ENCODE results near the gene RAVER1. TPM values are rescaled to one million over a fixed set of nuclear protein-coding genes. Genes with fewer than 3 reads are reported as not detected.

The RAVER1 gene
- total RNA-seq, 3 donors from 2014 or later (not counting 1 experiment from before 2014, with no cell fraction given), result 42.5 to 64.3 (median 55.9) TPM

DNA sequence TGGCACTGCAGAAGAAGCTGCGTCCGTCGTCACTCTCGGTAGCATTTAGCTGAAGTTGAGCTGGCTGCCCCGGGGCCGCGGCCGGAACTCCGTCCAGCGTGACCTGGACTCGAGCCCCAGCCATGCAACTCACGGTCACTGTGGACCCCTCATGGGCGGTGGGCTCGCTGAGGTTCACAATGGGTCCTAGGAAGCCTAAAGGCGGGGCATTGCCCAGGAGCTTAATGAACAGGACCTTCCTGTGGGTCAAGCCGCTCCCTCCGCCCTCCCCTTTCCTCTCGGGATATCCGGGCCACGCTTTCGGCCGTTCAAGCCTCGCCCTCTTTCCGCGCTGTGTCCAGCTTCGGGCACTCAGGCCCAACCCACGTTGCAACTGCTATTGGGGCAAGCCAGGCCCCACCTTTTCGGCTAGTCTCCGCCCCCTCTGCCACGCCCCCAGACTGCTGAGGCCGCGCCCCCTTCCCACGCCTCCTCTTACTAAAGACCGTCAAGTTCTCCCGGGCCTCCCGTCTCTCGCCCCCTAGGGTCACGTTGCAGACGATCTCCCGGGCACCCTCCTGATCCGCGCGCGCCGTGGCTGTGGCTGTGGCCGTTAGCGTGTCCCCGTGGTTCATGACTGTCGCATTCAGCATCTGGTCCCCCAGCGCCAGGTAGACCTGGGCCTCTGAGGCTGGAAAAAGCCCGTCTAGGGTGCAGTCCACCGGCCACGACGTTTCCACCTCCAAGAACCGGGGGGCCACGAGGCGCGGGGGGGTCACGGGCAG, 1.4 kb upstream of the RAVER1 start:
- H3K9me3 ChIP-seq (ENCODE audit: control insufficient read depth, insufficient read depth, low read length), result no peaks in the 10 kb centered on the region
- TF ChIP-seq, protein P1, sequence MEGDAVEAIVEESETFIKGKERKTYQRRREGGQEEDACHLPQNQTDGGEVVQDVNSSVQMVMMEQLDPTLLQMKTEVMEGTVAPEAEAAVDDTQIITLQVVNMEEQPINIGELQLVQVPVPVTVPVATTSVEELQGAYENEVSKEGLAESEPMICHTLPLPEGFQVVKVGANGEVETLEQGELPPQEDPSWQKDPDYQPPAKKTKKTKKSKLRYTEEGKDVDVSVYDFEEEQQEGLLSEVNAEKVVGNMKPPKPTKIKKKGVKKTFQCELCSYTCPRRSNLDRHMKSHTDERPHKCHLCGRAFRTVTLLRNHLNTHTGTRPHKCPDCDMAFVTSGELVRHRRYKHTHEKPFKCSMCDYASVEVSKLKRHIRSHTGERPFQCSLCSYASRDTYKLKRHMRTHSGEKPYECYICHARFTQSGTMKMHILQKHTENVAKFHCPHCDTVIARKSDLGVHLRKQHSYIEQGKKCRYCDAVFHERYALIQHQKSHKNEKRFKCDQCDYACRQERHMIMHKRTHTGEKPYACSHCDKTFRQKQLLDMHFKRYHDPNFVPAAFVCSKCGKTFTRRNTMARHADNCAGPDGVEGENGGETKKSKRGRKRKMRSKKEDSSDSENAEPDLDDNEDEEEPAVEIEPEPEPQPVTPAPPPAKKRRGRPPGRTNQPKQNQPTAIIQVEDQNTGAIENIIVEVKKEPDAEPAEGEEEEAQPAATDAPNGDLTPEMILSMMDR (IDR thresholded peaks at IDR 0.05), result no peak
- Mint-ChIP-seq H3K9me3 (no peaks in the 10 kb centered on the region), H3K4me3 (no peak overlapping the region), H3K4me1 (peaks cover 15 to 37% of the 10 kb centered on the region in 2 donors), H3K27ac (no peak overlapping the region), H3K36me3 (no peaks in the 10 kb centered on the region), H3K27me3 (ENCODE audit: low read depth in 2 of 2) (no peaks in the 10 kb centered on the region)
- 91% methylated on average over 59 of the region's 59 CpGs for WGBS (ENCODE audit: insufficient coverage)
- H3K36me3 ChIP-seq (ENCODE audit: control insufficient read depth, insufficient read depth, low read length), result peaks cover 21% of the 10 kb centered on the region
- no peak overlapping the region for H3K4me3 ChIP-seq (ENCODE audit: low read length)
- H3K27me3 ChIP-seq (ENCODE audit: control insufficient read depth, insufficient read depth, low read length), result no peaks in the 10 kb centered on the region
- H3K4me1 ChIP-seq (ENCODE audit: control insufficient read depth, insufficient read depth, low read length), result peaks cover 46% of the 10 kb centered on the region
- H3K27ac ChIP-seq (ENCODE audit: low read length), result no peak overlapping the region
- intact Hi-C loops (cut with micrococcal nuclease), result no loop called here
- ATAC-seq (no peak), DNase-seq (peak in 1 of 2 donors; percentile 47)

DNA sequence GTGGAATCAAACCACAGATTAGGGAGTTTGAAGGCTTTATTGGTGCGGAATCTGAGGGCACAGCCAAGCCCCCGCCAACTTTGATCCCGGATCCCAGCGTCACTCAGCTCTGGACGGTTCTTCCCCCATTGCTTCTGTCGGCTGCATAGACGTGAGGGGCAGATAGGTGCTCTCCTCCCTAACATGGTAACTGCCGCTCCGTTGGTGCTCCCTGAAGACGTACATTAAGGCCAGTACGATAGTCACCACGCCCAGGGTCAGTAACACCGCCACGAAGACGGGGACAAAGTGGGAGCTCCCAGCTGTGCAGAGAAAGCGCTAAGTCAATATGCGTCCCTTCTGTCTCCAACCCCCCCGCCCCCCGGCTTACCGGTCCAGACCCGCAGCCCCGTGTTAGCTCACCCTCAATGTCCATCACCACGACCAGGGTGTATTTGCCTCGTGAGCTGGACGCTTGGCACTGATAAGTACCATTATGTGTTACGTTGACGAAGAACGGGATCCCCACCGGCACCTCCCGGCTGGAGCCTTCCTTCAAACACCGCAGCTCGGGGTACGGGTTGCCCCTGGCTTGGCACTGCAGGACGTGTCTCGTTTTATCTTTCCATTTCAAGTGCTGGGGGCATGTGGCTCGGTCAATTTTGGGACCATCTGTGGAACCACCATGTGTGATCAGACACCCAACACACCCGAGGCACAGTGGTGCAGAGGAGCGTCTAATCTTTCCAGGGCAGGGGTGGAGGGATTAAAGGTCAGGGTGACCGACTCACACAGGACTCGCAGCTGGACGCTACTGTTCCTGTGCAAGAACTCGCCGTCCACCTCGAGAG, 644 bp upstream of the RAVER1 start:
- no peak for DNase-seq

DNA sequence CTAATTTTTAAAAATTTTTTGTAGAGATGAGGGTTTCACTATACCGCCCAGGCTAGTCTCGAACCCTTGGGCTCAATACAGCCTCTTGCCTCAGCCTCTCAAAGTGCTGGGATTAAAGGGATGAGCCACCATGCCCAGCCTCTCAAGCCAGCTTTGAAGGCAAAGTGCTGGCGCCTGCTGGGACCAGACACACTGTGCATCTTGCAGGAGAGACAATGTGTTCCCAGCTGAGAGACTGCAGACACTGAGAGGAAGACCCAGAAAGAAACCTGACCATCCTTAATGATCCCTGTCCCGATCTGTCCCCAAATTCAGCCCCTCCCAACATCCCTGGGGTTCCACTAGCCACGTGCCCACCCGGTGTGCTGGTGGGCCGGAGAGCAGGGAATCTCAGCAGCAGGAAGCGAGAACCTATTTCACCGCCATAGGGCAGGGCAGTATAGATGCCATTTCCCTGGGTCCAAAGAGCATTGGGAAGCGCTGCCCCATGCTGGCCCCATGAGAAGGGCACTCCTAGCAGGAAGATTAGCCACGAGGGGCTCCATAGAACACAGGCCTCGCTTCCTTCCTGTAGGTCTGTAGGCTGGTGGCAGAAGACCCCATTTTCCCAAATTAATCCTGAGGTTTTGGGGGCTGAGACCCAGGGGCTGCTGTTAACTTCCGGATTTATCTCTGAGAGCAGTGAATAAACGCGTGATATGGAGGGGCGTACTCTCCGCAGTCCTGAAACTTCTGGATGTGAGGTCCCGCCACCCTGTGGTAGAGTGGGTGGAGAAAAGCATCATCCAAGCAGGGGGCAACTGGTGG, 968 bp downstream of the RAVER1 start:
- peaks cover 0 to 21% of the 10 kb centered on the region in 2 donors for H3K4me1 Mint-ChIP-seq
- DNase-seq, result peak in 1 of 2 donors; percentile 11
- 43% methylated on average over 17 of the region's 18 CpGs for WGBS (ENCODE audit: insufficient coverage)

More for the DNA sequence above, 644 bp upstream of the RAVER1 start:
- Histone ChIP-seq H3K9me3 (ENCODE audit: control insufficient read depth, insufficient read depth, low read length) (no peaks in the 10 kb centered on the region), H3K27me3 (ENCODE audit: control insufficient read depth, insufficient read depth, low read length) (no peaks in the 10 kb centered on the region), H3K27ac (ENCODE audit: low read length) (peak overlapping the region; percentile 59), H3K4me1 (ENCODE audit: control insufficient read depth, insufficient read depth, low read length) (peaks cover 38% of the 10 kb centered on the region), H3K36me3 (ENCODE audit: control insufficient read depth, insufficient read depth, low read length) (peaks cover 27% of the 10 kb centered on the region), H3K4me3 (ENCODE audit: low read length) (peak overlapping the region; percentile 99)
- 73% methylated on average over 44 of the region's 44 CpGs for WGBS (ENCODE audit: insufficient coverage)
- peak overlapping the region; percentile 90 to 96 for H3K27ac Mint-ChIP-seq
- peak overlapping the region; percentile 96 for H3K4me3 Mint-ChIP-seq
- no peaks in the 10 kb centered on the region for H3K9me3 Mint-ChIP-seq
- ATAC-seq, result no peak
- peaks cover 8 to 29% of the 10 kb centered on the region in 2 donors for H3K4me1 Mint-ChIP-seq
- H3K36me3 Mint-ChIP-seq, result no peaks in the 10 kb centered on the region
- intact Hi-C loops (cut with micrococcal nuclease), result loop anchor here (1.0 to 2.0 kb wide), 2 partner anchors 46 to 63 kb away; partner anchors contain the start of genes ICAM1 and TYK2
- no peaks in the 10 kb centered on the region for H3K27me3 Mint-ChIP-seq (ENCODE audit: low read depth in 2 of 2)
- TF ChIP-seq, protein P1 (IDR thresholded peaks at IDR 0.05), result no peak

More for the DNA sequence above, 968 bp downstream of the RAVER1 start:
- no peaks in the 10 kb centered on the region for H3K36me3 Mint-ChIP-seq
- TF ChIP-seq, protein P1 (IDR thresholded peaks at IDR 0.05), result no peak
- H3K27me3 Mint-ChIP-seq (ENCODE audit: low read depth in 2 of 2), result no peaks in the 10 kb centered on the region
- Histone ChIP-seq H3K4me3 (ENCODE audit: low read length) (peak overlapping the region; percentile 99), H3K4me1 (ENCODE audit: control insufficient read depth, insufficient read depth, low read length) (peaks cover 24% of the 10 kb centered on the region), H3K27me3 (ENCODE audit: control insufficient read depth, insufficient read depth, low read length) (no peaks in the 10 kb centered on the region), H3K36me3 (ENCODE audit: control insufficient read depth, insufficient read depth, low read length) (peaks cover 43% of the 10 kb centered on the region), H3K27ac (ENCODE audit: low read length) (peak overlapping the region; percentile 97), H3K9me3 (ENCODE audit: control insufficient read depth, insufficient read depth, low read length) (no peaks in the 10 kb centered on the region)
- peak overlapping the region; percentile 90 to 96 for H3K27ac Mint-ChIP-seq
- peak overlapping the region; percentile 96 for H3K4me3 Mint-ChIP-seq
- intact Hi-C loops (cut with micrococcal nuclease), result loop anchor here (2.0 kb wide), 1 partner anchor 62 kb away; the partner anchor contains the start of gene ICAM1
- ATAC-seq, result peak in 1 of 3 donors; percentile 1
- H3K9me3 Mint-ChIP-seq, result no peaks in the 10 kb centered on the region
